Karpas-422 (cell line): ENCODE results near the gene TACC3. TPM values are rescaled to one million over a fixed set of nuclear protein-coding genes. Genes with fewer than 3 reads are reported as not detected.
A peak's percentile ranks its signal among the peaks of the same experiment; 100 is the strongest.
"Not testable (repeated sequence)": the region's sequence is repeated elsewhere in the genome, so short reads cannot be mapped to it uniquely, and the experiment has no call there.

Experiments used
- DNase-seq: peaks from one replicate; pipeline ENCODE4 v3.0.0-alpha.2; 2015
- H2AFZ ChIP-seq: fragments of 200-600 bp; sonication (generic); 2 replicates; pipeline ENCODE4 v1.6.1; 2014; ENCODE audit warnings: antibody characterized with exemption, low read length, mixed read lengths
- H3K27ac ChIP-seq: fragments of 200-600 bp; sonication (generic); 2 replicates; pipeline ENCODE4 v1.5.1; 2014; ENCODE audit warnings: mild to moderate bottlenecking, low read length, moderate library complexity
- H3K27me3 ChIP-seq: fragments of 200-600 bp; sonication (generic); 2 replicates; pipeline ENCODE4 v1.6.1; 2014; ENCODE audit warnings: low read length, mixed read lengths
- H3K36me3 ChIP-seq: fragments of 200-600 bp; sonication (generic); 2 replicates; pipeline ENCODE4 v1.6.1; 2014; ENCODE audit warnings: low read length, mixed read lengths; ENCODE audit not compliant: insufficient read depth
- H3K4me1 ChIP-seq: fragments of 200-600 bp; sonication (generic); 2 replicates; pipeline ENCODE4 v1.6.1; 2014; ENCODE audit warnings: mild to moderate bottlenecking, low read length, mixed read lengths
- H3K4me2 ChIP-seq: fragments of 200-600 bp; sonication (generic); 2 replicates; pipeline ENCODE4 v1.6.1; 2014; ENCODE audit warnings: low read length, low read depth, mild to moderate bottlenecking; ENCODE audit not compliant: poor library complexity, severe bottlenecking
- H3K4me3 ChIP-seq: fragments of 200-600 bp; sonication (generic); 2 replicates; pipeline ENCODE4 v1.5.1; 2014; ENCODE audit warnings: mild to moderate bottlenecking, antibody characterized with exemption, low read length, mixed read lengths
- H3K79me2 ChIP-seq: fragments of 200-600 bp; sonication (generic); 2 replicates; pipeline ENCODE4 v1.6.1; 2014; ENCODE audit warnings: mild to moderate bottlenecking, low read length, mixed read lengths
- H3K9ac ChIP-seq: fragments of 200-600 bp; sonication (generic); 2 replicates; pipeline ENCODE4 v1.6.0; 2014; ENCODE audit warnings: low read length
- H3K9me2 ChIP-seq: fragments of 200-600 bp; sonication (generic), shearing (Covaris generic); replicated peaks from 2 replicates; pipeline ENCODE4 v1.6.0; 2014; ENCODE audit warnings: mild to moderate bottlenecking, low read length, moderate library complexity; ENCODE audit not compliant: insufficient read depth
- H3K9me3 ChIP-seq: fragments of 300-700, 200-600 bp; sonication (generic); 2 replicates; pipeline ENCODE4 v1.6.1; 2014; ENCODE audit warnings: low read length, mixed read lengths
- H4K20me1 ChIP-seq: fragments of 200-600 bp; sonication (generic); 2 replicates; pipeline ENCODE4 v1.6.1; 2014; ENCODE audit warnings: mild to moderate bottlenecking, antibody characterized with exemption, low read length, low read depth; ENCODE audit not compliant: insufficient read depth
- total RNA-seq: library from RNA; depleted of rRNA; stranded (reverse); fragments of >200 nt; shearing (Covaris generic); gene quantifications from 2 replicates; pipeline ENCODE4 v1.2.3, GENCODE V29; 2014; ENCODE audit warnings: low replicate concordance

TACC3 gene
- total RNA-seq, 1 experiment from 2014 or later: 22.0 TPM

- Histone ChIP-seq H3K79me2 (peaks cover 2% of the 10 kb centered on the region; the same call in 1 of the 2 replicates), H3K36me3 (peaks cover 54% of the 10 kb centered on the region), H3K27me3 (no peaks in the 10 kb centered on the region), H3K9me3 (no peaks in the 10 kb centered on the region), H3K9me2 (no peaks in the 10 kb centered on the region), H3K9ac (no peak overlapping the region), H2AFZ (no peak overlapping the region), H3K27ac (no peak overlapping the region), H3K4me2 (no peak overlapping the region), H4K20me1 (peaks cover 13% of the 10 kb centered on the region; the same call in 1 of the 2 replicates), H3K4me3 (no peak overlapping the region), H3K4me1 (no peaks in the 10 kb centered on the region)
- peak; percentile 91 for DNase-seq
Measured at GRCh38 chr4:1693131-1693896, 28.0 kb upstream of the TACC3 start.

GRCh38 chr4:1695913-1696312 is 25.4 kb upstream of the TACC3 start:
- peaks cover 17% of the 10 kb centered on the region; the same call in 1 of the 2 replicates for H3K79me2 ChIP-seq

GRCh38 chr4:1701671-1702070 is 19.6 kb upstream of the TACC3 start:
- Histone ChIP-seq H3K36me3 (peaks cover 78% of the 10 kb centered on the region), H4K20me1 (peaks cover 59% of the 10 kb centered on the region), H3K79me2 (peaks cover 69% of the 10 kb centered on the region)
- H3K4me1 ChIP-seq, H3K27me3 ChIP-seq, H3K4me2 ChIP-seq, H3K4me3 ChIP-seq, H3K9me2 ChIP-seq, H3K9me3 ChIP-seq, H3K9ac ChIP-seq, DNase-seq, H3K27ac ChIP-seq, H2AFZ ChIP-seq: not testable (repeated sequence)

More at GRCh38 chr4:1695913-1696312, 25.4 kb upstream of the TACC3 start:
- Histone ChIP-seq H3K27me3 (no peaks in the 10 kb centered on the region), H3K4me1 (no peaks in the 10 kb centered on the region), H3K36me3 (peaks cover 72% of the 10 kb centered on the region), H4K20me1 (peaks cover 22% of the 10 kb centered on the region), H3K9me2 (no peaks in the 10 kb centered on the region), H3K4me2 (no peak overlapping the region), H3K27ac (no peak overlapping the region), H3K4me3 (no peak overlapping the region), H3K9ac (no peak overlapping the region), H2AFZ (no peak overlapping the region), H3K9me3 (no peaks in the 10 kb centered on the region)
- no peak for DNase-seq

- Histone ChIP-seq H3K4me2 (no peak overlapping the region), H3K79me2 (peaks cover 85% of the 10 kb centered on the region), H3K9me2 (no peaks in the 10 kb centered on the region), H3K9me3 (no peaks in the 10 kb centered on the region), H2AFZ (no peak overlapping the region), H4K20me1 (peaks cover 68% of the 10 kb centered on the region), H3K27ac (no peak overlapping the region), H3K27me3 (no peaks in the 10 kb centered on the region), H3K4me1 (no peaks in the 10 kb centered on the region), H3K36me3 (peaks cover 78% of the 10 kb centered on the region), H3K9ac (no peak overlapping the region), H3K4me3 (no peak overlapping the region)
- DNase-seq: no peak
Measured at GRCh38 chr4:1703867-1704266, 17.5 kb upstream of the TACC3 start.

DNA sequence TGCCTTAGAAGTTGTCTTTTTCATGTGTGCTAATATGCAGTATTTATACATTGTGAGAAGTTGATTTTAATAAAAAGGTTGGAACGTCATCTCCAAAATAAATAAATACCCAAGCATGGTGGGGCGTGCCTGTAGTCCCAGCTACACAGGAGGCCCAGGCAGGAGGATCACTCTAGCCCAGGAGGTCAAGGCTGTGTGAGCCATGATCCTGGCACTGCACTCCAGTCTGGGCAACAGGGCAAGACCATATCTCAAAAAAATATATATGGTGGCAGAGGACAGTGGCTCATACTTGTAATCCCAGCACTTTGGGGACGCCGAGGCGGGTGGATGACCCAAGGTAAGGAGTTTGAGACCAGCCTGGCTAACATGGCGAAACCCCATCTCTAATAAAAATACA is 15.6 kb upstream of the TACC3 start:
- Histone ChIP-seq H3K4me1 (peaks cover 11% of the 10 kb centered on the region), H4K20me1 (peaks cover 73% of the 10 kb centered on the region), H3K9me2 (no peaks in the 10 kb centered on the region), H3K9ac (no peak overlapping the region), H2AFZ (no peak overlapping the region), H3K4me3 (no peak overlapping the region), H3K79me2 (peaks cover 91% of the 10 kb centered on the region), H3K27me3 (no peaks in the 10 kb centered on the region), H3K36me3 (peaks cover 74% of the 10 kb centered on the region), H3K4me2 (no peak overlapping the region), H3K9me3 (no peaks in the 10 kb centered on the region), H3K27ac (no peak overlapping the region)
- no peak for DNase-seq

- Histone ChIP-seq H3K9me3 (no peaks in the 10 kb centered on the region), H3K4me3 (no peak overlapping the region), H3K9ac (no peak overlapping the region), H3K4me2 (no peak overlapping the region), H2AFZ (no peak overlapping the region), H3K27ac (no peak overlapping the region), H3K27me3 (no peaks in the 10 kb centered on the region), H3K36me3 (peaks cover 70% of the 10 kb centered on the region), H3K79me2 (peaks cover 93% of the 10 kb centered on the region), H3K9me2 (no peaks in the 10 kb centered on the region), H3K4me1 (peaks cover 12% of the 10 kb centered on the region), H4K20me1 (peaks cover 75% of the 10 kb centered on the region)
- DNase-seq: no peak
Measured at GRCh38 chr4:1706358-1706757, 15.0 kb upstream of the TACC3 start.

DNA sequence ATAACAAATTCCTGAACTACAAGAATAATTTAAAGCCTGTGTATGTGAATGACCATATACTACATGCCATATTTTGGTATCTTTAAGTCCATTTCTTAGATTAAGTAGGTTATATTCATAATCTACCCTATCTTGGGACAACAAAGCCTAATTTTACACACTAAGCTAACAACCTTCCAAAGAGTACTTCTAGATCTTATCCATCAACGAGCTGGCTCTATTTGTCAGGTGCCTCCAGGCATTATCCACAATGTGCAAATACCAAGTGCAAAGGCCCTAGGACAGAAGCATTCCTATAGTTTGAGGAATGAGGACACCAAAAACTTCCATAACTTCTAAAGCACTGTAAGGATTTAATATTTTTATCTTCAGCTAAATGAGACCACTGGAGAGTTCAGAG is 12.7 kb upstream of the TACC3 start:
- H3K79me2 ChIP-seq: peaks cover 87% of the 10 kb centered on the region
- peaks cover 13% of the 10 kb centered on the region for H3K4me1 ChIP-seq
- no peaks in the 10 kb centered on the region for H3K27me3 ChIP-seq
- no peak overlapping the region for H3K9ac ChIP-seq
- no peak for DNase-seq
- H3K9me3 ChIP-seq: no peaks in the 10 kb centered on the region
- no peak overlapping the region for H3K4me2 ChIP-seq
- peaks cover 61% of the 10 kb centered on the region for H4K20me1 ChIP-seq
- no peak overlapping the region for H3K27ac ChIP-seq
- no peak overlapping the region for H2AFZ ChIP-seq
- H3K36me3 ChIP-seq: peaks cover 52% of the 10 kb centered on the region
- H3K9me2 ChIP-seq: no peaks in the 10 kb centered on the region
- H3K4me3 ChIP-seq: no peak overlapping the region

GRCh38 chr4:1711055-1711570 is 10.2 kb upstream of the TACC3 start:
- Histone ChIP-seq H3K27me3 (no peaks in the 10 kb centered on the region), H3K79me2 (peaks cover 87% of the 10 kb centered on the region), H3K9me3 (no peaks in the 10 kb centered on the region), H3K4me3 (peak overlapping the region; percentile 92), H3K27ac (peak overlapping the region; percentile 89; the same call in 1 of the 2 replicates), H4K20me1 (peaks cover 57% of the 10 kb centered on the region), H3K36me3 (peaks cover 31% of the 10 kb centered on the region), H3K9ac (peak overlapping the region; percentile 95), H2AFZ (no peak overlapping the region), H3K9me2 (no peaks in the 10 kb centered on the region), H3K4me1 (peaks cover 38% of the 10 kb centered on the region), H3K4me2 (peak overlapping the region; percentile 88)
- DNase-seq: no peak
